Stimulated activated naive B cell treated with anti-CD40 and anti-IgM and Interleukin-4, amounts not matched to agents 10 μg/mL and 1 μg/mL and 100 μg/mL, for 72 hours (primary cell): Measurements from ENCODE around the gene SLFN12L.
A peak's percentile ranks its signal among the peaks of the same experiment; 100 is the strongest.

ENCODE experiments used
- ATAC-seq, 2 donors: fragments of 150-1000 bp; cut with Tn5 transposase; replicated peaks; 2 replicates each; pipeline ENCODE4 v1.10.0; 2021; ENCODE audit warnings: moderate library complexity in 1 of 2
- DNase-seq: peaks from one replicate; pipeline ENCODE4 v3.0.0; 2021
- H3K27ac Mint-ChIP-seq: one replicate; pipeline ENCODE4 v1.8.0; 2022; ENCODE audit warnings: mild to moderate bottlenecking, mixed read lengths
- H3K27me3 Mint-ChIP-seq, 2 donors: one replicate each; pipeline ENCODE4 v1.8.0; 2022; ENCODE audit warnings: mixed read lengths in 2 of 2
- H3K36me3 Mint-ChIP-seq, 2 donors: one replicate each; pipeline ENCODE4 v1.8.0; 2022; ENCODE audit warnings: mixed read lengths in 2 of 2, mild to moderate bottlenecking in 1 of 2
- H3K4me1 Mint-ChIP-seq, 2 donors: one replicate each; pipeline ENCODE4 v1.8.0; 2022; ENCODE audit warnings: mixed read lengths in 2 of 2, mild to moderate bottlenecking in 1 of 2
- H3K4me3 Mint-ChIP-seq, 2 donors: one replicate each; pipeline ENCODE4 v1.8.0; 2022; ENCODE audit warnings: mild to moderate bottlenecking in 2 of 2, mixed read lengths in 2 of 2, moderate library complexity in 1 of 2
- H3K9me3 Mint-ChIP-seq, 2 donors: one replicate each; pipeline ENCODE4 v1.8.0; 2022; ENCODE audit warnings: mixed read lengths in 2 of 2, mild to moderate bottlenecking in 1 of 2

The SLFN12L gene

GRCh38 chr17:35498448-35499178 is 38.9 kb downstream of the SLFN12L start:
- H3K9me3 Mint-ChIP-seq = peaks cover 9 to 11% of the 10 kb centered on the region in 2 donors
- H3K4me1 Mint-ChIP-seq = peaks cover 10 to 26% of the 10 kb centered on the region in 2 donors
- peaks cover 81% of the 10 kb centered on the region in 2 donors for H3K27me3 Mint-ChIP-seq
- H3K4me3 Mint-ChIP-seq = peak overlapping the region in 1 of 2 donors; percentile 8
- peak overlapping the region; percentile 38 for H3K27ac Mint-ChIP-seq
- DNase-seq = no peak
- ATAC-seq = no peak
- peaks cover 10 to 13% of the 10 kb centered on the region in 2 donors for H3K36me3 Mint-ChIP-seq

- H3K4me1 Mint-ChIP-seq = peaks cover 10 to 26% of the 10 kb centered on the region in 2 donors
- ATAC-seq (no peak), DNase-seq (no peak)
- H3K36me3 Mint-ChIP-seq = peaks cover 8 to 11% of the 10 kb centered on the region in 2 donors
- peaks cover 6 to 10% of the 10 kb centered on the region in 2 donors for H3K9me3 Mint-ChIP-seq
- peaks cover 89% of the 10 kb centered on the region in 2 donors for H3K27me3 Mint-ChIP-seq
- peak overlapping the region; percentile 31 to 55 for H3K4me3 Mint-ChIP-seq
- H3K27ac Mint-ChIP-seq = peak overlapping the region; percentile 87
Measured at GRCh38 chr17:35496451-35497290, 40.8 kb downstream of the SLFN12L start.

DNA sequence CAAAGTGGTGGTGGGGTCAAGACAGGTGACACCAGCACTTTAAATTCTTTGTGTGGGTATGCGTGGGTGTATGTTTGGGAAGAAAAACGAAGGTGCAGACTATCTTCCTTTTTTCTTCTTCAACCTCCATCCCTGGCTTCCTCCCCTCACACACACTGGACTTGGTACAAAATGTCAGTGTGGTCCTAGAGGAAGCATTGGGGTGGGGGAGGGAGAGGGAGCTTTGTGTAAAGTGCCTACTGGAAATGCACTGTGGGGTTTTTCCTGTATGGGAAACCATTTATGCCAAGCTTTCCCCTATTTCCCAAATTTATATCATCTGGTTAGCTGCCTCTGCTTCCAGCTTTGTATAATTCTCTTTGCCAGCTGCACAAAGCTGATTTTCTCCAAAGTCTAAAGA is 44.4 kb downstream of the SLFN12L start:
- no peak overlapping the region for H3K4me3 Mint-ChIP-seq
- no peak for DNase-seq
- peaks cover 84 to 90% of the 10 kb centered on the region in 2 donors for H3K27me3 Mint-ChIP-seq
- peaks cover 0 to 4% of the 10 kb centered on the region in 2 donors for H3K9me3 Mint-ChIP-seq
- no peak overlapping the region for H3K27ac Mint-ChIP-seq
- peaks cover 11 to 15% of the 10 kb centered on the region in 2 donors for H3K36me3 Mint-ChIP-seq
- ATAC-seq = no peak
- peaks cover 21 to 43% of the 10 kb centered on the region in 2 donors for H3K4me1 Mint-ChIP-seq

DNA sequence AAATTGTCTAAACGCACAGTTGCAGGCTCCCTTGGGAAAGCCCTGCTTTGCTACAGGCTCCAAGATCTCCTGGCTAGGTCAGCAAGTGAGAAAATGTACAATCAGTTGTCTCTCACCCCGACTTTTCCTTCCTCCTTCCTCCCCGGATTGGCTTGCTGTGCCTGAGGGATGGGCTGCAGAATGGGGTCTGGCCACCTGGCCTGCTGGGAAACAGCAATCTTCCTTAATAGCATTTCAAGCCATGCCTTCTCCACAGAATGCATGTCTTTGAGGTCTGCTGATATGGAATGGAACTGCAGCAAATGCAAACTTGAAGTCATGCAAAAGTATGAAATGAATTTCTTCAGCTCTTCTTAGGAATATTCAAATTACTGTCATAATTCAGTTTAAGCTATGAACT is 46.1 kb downstream of the SLFN12L start:
- Mint-ChIP-seq H3K4me3 (no peak overlapping the region), H3K36me3 (peaks cover 8 to 11% of the 10 kb centered on the region in 2 donors), H3K4me1 (peaks cover 22 to 44% of the 10 kb centered on the region in 2 donors), H3K27ac (no peak overlapping the region), H3K9me3 (peaks cover 0 to 4% of the 10 kb centered on the region in 2 donors), H3K27me3 (peaks cover 73 to 84% of the 10 kb centered on the region in 2 donors)
- DNase-seq = no peak
- ATAC-seq = no peak

DNA sequence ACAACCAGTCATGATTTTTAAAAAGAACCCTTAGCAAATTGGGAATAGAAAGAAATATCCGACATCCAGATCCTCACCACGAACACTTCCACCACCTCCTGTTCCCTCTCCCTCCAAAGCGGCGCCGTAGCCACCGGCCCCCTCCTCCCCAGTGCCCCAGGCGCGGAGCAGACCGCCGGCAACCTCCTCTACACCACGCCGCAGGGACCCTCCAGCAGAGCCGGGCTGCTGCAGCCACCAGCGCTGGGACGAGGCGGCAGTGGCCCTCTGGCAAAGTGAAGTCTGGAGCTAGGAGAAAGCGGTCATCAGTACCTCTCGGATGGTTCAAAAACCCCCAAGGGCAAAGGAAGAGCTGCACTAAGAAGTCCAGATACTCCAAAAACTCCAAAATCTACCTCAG is 47.5 kb downstream of the SLFN12L start:
- Mint-ChIP-seq H3K9me3 (peaks cover 0 to 4% of the 10 kb centered on the region in 2 donors), H3K27ac (peak overlapping the region; percentile 90), H3K4me3 (peak overlapping the region; percentile 23 to 48), H3K27me3 (peaks cover 73 to 84% of the 10 kb centered on the region in 2 donors), H3K4me1 (peaks cover 22 to 37% of the 10 kb centered on the region in 2 donors), H3K36me3 (peaks cover 8 to 11% of the 10 kb centered on the region in 2 donors)
- ATAC-seq (no peak), DNase-seq (no peak)

DNA sequence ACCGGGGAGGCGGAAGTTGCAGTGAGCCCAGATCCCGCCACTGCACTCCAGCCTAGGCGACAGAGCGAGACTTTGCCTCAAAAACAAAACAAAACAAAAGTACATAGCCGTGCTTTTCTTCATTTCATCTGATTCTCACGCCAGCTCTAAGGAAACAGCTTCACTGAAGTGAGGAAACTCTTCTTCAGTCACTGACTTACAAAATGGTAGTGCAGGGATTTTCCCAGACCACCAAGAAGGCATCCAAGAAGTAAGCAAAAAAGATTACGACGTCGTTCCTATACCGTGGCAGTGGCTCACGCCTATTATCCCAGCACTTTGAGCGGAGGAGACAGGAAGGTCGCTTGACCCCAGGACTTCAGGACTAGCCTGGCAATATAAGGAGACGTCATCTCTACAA is 48.5 kb downstream of the SLFN12L start:
- Mint-ChIP-seq H3K27ac (no peak overlapping the region), H3K4me1 (peaks cover 20 to 37% of the 10 kb centered on the region in 2 donors), H3K4me3 (no peak overlapping the region), H3K27me3 (peaks cover 69 to 82% of the 10 kb centered on the region in 2 donors), H3K36me3 (peaks cover 8 to 11% of the 10 kb centered on the region in 2 donors), H3K9me3 (peaks cover 0 to 4% of the 10 kb centered on the region in 2 donors)
- DNase-seq = no peak
- ATAC-seq = no peak

DNA sequence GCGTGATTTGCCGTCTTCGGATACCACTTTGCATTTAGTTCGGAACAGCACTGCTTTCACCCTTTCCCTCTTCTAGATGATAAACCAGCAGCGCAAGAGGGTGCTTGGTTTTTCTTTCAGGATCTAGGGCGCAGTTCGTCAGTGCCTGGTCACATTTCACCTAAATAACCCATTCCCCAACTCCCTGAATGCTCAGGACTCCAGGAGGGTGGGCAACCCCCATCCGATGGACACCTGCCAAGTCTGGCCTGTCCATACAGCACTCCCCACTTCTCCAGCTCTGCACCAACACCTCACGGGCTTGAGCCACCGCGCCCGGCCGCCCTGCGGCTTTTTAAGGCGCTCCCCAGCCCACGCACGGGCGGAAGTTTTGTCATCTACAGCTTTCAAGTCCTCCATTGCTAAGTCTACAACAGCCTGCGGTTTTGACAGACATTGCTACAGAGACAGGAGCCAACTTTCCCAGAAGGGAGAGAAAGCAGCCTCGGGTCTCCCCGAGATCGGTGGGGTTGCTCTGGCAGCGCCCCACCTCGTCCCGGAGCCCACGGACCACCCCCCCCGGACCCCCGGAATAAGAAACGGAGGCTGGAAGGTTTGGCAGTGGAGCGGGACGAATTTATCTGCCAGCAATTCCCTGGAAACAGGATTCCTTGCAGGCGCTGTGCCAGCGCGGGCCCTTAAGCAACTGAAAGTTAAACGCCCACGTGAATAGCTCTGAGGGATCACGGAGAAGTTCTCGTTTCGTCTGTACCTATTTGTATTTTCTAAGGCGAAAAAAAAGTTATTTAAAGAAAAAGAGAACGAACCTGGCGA is 50.4 kb downstream of the SLFN12L start:
- peaks cover 20 to 37% of the 10 kb centered on the region in 2 donors for H3K4me1 Mint-ChIP-seq
- peaks cover 57 to 78% of the 10 kb centered on the region in 2 donors for H3K27me3 Mint-ChIP-seq
- H3K9me3 Mint-ChIP-seq = peaks cover 4 to 5% of the 10 kb centered on the region in 2 donors

GRCh38 chr17:35479271-35479670 is 58.2 kb downstream of the SLFN12L start:
- no peak overlapping the region for H3K27ac Mint-ChIP-seq
- H3K36me3 Mint-ChIP-seq = peaks cover 4% of the 10 kb centered on the region in 2 donors
- peaks cover 31 to 36% of the 10 kb centered on the region in 2 donors for H3K27me3 Mint-ChIP-seq

More for the DNA sequence above, 50.4 kb downstream of the SLFN12L start:
- peak overlapping the region; percentile 93 for H3K27ac Mint-ChIP-seq
- peak overlapping the region; percentile 89 to 90 for H3K4me3 Mint-ChIP-seq
- peaks cover 11 to 12% of the 10 kb centered on the region in 2 donors for H3K36me3 Mint-ChIP-seq
- ATAC-seq (peak; percentile 85 to 87), DNase-seq (peak; percentile 64)

GRCh38 chr17:35477248-35477647 is 60.2 kb downstream of the SLFN12L start:
- DNase-seq = no peak
- Mint-ChIP-seq H3K36me3 (peaks cover 2 to 3% of the 10 kb centered on the region in 2 donors), H3K9me3 (peaks cover 0 to 2% of the 10 kb centered on the region in 2 donors), H3K27ac (no peak overlapping the region), H3K4me1 (no peaks in the 10 kb centered on the region), H3K4me3 (no peak overlapping the region), H3K27me3 (peaks cover 28 to 36% of the 10 kb centered on the region in 2 donors)
- ATAC-seq = no peak

More at GRCh38 chr17:35479271-35479670, 58.2 kb downstream of the SLFN12L start:
- DNase-seq (no peak), ATAC-seq (no peak)
- Mint-ChIP-seq H3K9me3 (peaks cover 4 to 5% of the 10 kb centered on the region in 2 donors), H3K4me3 (no peak overlapping the region), H3K4me1 (no peaks in the 10 kb centered on the region)

DNA sequence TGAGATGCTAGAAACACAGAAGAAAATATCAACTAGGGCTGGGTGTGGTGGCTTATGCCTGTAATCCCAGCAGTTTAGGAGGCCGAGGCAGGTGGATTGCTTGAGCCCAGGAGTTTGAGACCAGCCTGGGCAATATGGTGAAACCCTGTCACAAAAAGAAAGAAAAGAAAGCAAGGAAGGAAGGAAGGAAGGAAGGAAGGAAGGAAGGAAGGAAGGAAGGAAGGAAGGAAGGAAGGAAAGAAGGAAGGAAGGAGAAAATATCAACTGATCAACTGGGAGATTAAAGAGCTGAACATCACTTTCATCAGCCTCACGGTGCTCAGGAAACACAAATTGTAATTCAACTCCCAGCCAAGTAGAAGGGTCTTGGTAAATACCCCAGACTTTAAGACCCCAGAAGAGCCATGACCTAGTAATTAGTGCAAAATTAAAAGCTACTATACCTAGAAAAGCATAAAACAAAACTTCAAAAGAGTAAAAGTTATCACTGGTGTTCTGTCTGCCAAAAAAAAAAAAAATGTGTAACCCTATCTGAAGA is 61.1 kb downstream of the SLFN12L start:
- Mint-ChIP-seq H3K4me1 (no peaks in the 10 kb centered on the region), H3K27ac (no peak overlapping the region), H3K4me3 (no peak overlapping the region), H3K9me3 (peaks cover 0 to 5% of the 10 kb centered on the region in 2 donors), H3K36me3 (peaks cover 2 to 6% of the 10 kb centered on the region in 2 donors), H3K27me3 (peaks cover 28 to 41% of the 10 kb centered on the region in 2 donors)
- DNase-seq (no peak), ATAC-seq (no peak)

DNA sequence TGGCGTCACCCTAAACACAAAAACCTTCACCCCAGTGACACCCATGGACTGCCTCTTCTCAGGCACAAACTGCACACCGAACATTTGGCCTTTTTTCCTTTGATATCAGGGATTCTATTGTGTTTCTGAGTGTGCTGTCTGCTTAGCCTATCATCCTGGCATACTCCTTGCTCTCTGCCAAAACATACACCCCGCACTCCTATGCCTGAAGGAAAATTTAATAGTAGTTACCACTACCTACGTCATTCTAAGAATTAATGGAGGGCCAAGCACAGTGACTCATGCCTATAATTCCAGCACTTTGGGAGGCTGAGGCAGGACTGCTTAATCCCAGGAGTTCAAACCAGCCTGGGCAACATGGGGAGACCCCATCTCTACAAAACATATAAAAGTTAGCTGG is 69.0 kb downstream of the SLFN12L start:
- Mint-ChIP-seq H3K4me3 (no peak overlapping the region), H3K9me3 (peaks cover 0 to 5% of the 10 kb centered on the region in 2 donors), H3K27ac (no peak overlapping the region), H3K4me1 (peaks cover 0 to 4% of the 10 kb centered on the region in 2 donors), H3K27me3 (peaks cover 8 to 29% of the 10 kb centered on the region in 2 donors), H3K36me3 (peaks cover 0 to 6% of the 10 kb centered on the region in 2 donors)
- ATAC-seq (no peak), DNase-seq (no peak)

DNA sequence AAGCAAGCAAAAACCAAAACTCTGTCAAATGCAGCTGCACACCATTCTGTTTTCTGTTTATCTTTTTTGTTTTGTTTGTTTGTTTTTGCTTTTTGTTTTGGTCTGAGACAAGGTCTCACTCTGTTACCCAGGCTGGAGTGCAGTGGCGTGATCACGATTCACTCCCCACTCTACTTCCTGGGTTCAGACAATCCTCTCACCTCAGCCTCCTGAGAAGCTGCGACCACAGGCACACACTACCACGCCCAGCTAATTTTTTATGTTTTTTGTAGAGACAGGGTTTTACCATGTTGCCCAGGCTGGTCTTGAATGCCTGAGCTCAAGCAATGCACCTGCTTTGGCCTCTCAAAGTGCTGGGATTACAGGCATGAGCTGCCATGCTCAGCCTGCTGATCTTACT is 69.7 kb downstream of the SLFN12L start:
- H3K4me1 Mint-ChIP-seq = peaks cover 0 to 4% of the 10 kb centered on the region in 2 donors
- H3K4me3 Mint-ChIP-seq = no peak overlapping the region
- peaks cover 8 to 24% of the 10 kb centered on the region in 2 donors for H3K27me3 Mint-ChIP-seq
- no peak overlapping the region for H3K27ac Mint-ChIP-seq
- DNase-seq (no peak), ATAC-seq (no peak)
- H3K9me3 Mint-ChIP-seq = peaks cover 0 to 5% of the 10 kb centered on the region in 2 donors
- peaks cover 0 to 3% of the 10 kb centered on the region in 2 donors for H3K36me3 Mint-ChIP-seq

GRCh38 chr17:35460354-35460851 is 77.1 kb downstream of the SLFN12L start:
- H3K27me3 Mint-ChIP-seq = peaks cover 0 to 13% of the 10 kb centered on the region in 2 donors
- ATAC-seq (peak; percentile 92 to 95), DNase-seq (peak; percentile 42)
- H3K27ac Mint-ChIP-seq = peak overlapping the region; percentile 69
- H3K4me3 Mint-ChIP-seq = peak overlapping the region; percentile 81 to 86
- H3K4me1 Mint-ChIP-seq = peaks cover 9 to 16% of the 10 kb centered on the region in 2 donors
- no peaks in the 10 kb centered on the region for H3K36me3 Mint-ChIP-seq
- peaks cover 0 to 2% of the 10 kb centered on the region in 2 donors for H3K9me3 Mint-ChIP-seq
